Measurements from ENCODE around the gene KCNJ6.

The KCNJ6 gene

GRCh38 chr21:37903396-37903795 is 12.9 kb downstream of the KCNJ6 start:
- no peak for DNase-seq

DNA sequence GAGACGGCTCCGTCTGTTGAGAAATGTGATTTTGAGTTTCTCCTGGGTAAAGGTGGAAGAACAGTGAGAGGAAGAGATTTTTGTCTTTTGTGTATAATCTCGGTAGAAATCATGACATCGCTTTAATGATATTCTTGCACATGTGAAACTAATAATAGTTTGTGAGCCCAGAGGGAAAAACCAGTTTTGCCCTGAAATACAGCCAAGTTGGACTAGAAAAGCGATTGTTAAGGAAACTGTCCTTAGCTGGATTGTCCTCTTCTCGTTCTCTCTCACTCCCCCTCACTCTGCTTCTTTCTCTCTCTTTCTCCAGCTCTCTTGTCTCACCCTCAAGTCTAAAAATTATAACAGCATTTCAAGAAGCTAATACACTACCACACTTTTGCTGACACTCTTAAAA is 17.1 kb downstream of the KCNJ6 start:
- DNase-seq, result no peak

DNA sequence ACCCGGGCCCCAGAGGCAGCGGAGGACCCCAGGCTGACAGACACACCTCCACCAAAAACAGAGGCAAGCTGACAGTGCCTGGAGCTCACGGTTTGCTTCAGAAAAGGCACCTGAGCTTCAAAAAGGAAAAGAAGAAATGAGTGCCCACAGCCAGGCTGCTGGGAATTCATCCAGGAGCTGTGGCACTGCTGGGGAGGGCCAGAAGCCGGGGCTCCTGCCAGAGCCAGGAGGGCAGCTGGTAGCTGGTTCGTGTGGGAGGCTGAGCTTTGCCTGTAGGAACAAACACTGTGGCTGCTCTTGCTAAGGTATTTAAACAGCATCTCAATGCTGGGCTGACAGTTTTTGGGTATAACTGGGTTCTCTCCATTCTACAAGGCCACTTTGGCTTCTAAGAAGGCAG is 19.5 kb downstream of the KCNJ6 start:
- DNase-seq, result no peak

DNA sequence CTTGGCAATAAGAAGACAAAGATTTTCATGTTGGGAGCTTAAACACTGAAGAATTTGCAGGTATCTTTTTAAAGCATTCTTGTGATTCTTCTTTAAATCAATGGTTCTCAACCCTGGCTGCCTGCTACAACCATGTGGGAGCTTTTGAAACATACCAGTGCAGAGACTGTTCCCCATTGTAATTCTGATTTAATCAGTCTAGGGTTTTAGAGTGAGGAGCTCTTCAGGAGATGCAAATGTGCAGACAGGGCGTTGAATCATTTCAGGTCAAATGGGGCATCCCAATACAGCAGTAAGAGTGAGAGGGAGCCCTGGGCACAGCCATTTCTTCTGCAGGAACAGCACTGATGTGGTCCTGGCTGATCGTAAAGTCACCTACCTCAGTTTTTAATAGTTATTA is 24.3 kb downstream of the KCNJ6 start:
- DNase-seq, result no peak

- DNase-seq, result no peak
These were observed 27.6 kb downstream of the KCNJ6 start for GRCh38 chr21:37888659-37889058.

- no peak for DNase-seq
These were observed 29.4 kb downstream of the KCNJ6 start for GRCh38 chr21:37886726-37887299.

DNA sequence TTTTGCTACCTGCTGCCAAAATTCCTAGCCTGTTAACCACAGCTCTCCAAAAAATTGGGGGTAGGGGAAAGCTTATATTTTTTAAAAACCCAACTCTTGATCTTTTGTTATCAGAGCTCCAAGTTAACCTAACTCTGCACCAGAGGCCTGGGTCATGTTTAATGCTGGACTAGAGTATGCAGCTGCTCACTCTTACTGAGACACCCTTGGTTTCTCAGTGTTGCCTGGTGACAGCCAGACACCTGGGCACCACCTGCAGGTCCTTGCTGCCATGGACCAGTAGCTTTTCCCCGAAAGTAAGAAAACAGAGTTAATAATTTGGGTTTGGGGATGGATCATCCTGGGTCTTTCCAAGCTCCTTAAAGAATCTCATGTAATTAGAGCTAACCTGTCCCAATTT is 30.1 kb downstream of the KCNJ6 start:
- no peak for DNase-seq

- DNase-seq, result no peak
These were observed 37.2 kb downstream of the KCNJ6 start for GRCh38 chr21:37878946-37879660.

- DNase-seq, result no peak
These were observed 38.2 kb downstream of the KCNJ6 start for GRCh38 chr21:37877888-37878684.

GRCh38 chr21:37877171-37877570 is 39.1 kb downstream of the KCNJ6 start:
- DNase-seq, result no peak

DNA sequence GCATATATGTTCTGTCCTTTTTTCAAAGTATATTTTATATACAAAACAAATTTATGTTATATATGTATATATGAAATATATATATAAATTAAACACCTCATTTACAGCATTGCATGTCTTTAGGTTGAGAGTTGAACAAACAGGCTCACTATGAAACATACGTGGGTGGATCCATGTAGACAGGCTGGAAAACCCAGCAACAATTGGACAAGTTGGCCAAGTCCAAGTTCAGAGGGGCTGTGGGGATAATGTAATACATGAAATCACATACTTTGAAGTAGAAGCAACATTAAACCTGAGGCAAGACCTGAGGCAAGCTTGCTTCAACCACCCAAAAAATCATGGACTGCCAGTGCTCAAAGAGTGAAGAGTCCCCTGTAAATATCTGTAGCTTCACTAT is 39.7 kb downstream of the KCNJ6 start:
- DNase-seq, result no peak

GRCh38 chr21:37874904-37875780 is 41.1 kb downstream of the KCNJ6 start:
- no peak for DNase-seq

GRCh38 chr21:37874481-37874880 is 41.8 kb downstream of the KCNJ6 start:
- DNase-seq, result no peak

DNA sequence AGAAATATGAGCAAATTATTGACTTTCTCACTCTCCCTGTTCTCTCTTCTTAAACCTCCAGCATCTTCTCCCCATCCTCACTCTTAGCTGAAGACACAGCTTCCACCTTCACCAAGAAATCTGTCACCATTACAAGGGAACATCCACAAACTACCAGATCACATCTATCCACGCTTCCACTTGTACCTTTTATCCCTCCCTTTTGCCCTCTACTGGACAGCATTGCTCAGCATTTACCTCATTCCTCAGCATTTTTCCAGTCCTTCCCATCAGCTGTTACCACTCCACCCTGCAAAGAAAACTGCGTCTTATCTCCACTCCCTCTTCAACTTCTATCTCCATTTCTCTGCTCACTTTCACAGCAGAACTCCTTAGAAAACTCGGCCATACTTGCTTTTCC is 42.6 kb downstream of the KCNJ6 start:
- DNase-seq, result no peak

- no peak for DNase-seq
These were observed 45.0 kb downstream of the KCNJ6 start for GRCh38 chr21:37871121-37871862.

GRCh38 chr21:37870221-37870620 is 46.0 kb downstream of the KCNJ6 start:
- no peak for DNase-seq

GRCh38 chr21:37869661-37870060 is 46.6 kb downstream of the KCNJ6 start:
- DNase-seq, result no peak

- no peak for DNase-seq
These were observed 47.6 kb downstream of the KCNJ6 start for GRCh38 chr21:37868446-37869295.

DNA sequence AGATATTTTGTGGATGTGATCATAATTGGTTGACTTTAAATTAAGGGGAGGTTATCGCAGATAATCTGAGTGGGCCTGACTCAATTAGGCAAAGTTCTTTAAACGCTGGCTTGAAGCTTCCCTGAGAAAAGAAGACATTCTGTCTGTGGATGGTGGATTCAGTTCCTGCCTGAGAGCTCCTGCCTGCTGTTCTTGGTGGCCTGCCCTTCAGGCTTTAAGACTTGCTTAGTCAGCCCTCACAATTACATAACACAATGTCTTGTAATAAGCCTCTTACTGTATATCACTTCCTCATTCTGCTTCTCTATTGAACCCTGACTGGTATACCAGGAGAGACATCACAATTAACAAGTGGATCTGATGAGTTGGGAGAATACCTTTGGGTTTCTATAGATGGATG is 50.2 kb downstream of the KCNJ6 start:
- DNase-seq, result peak; percentile 19

- no peak for DNase-seq
These were observed 51.1 kb downstream of the KCNJ6 start for GRCh38 chr21:37865156-37865555.

- no peak for DNase-seq
These were observed 52.4 kb downstream of the KCNJ6 start for GRCh38 chr21:37863842-37864241.
